Stomach smooth muscle (tissue), 2 donors: ENCODE measurements around the gene ORMDL2.
A peak's percentile ranks its signal among the peaks of the same experiment; 100 is the strongest.

Experiments
- H3K27ac ChIP-seq: one replicate; pipeline ENCODE4 v1.7.0; 2013; ENCODE audit warnings: mild to moderate bottlenecking, low read length, inconsistent platforms
- H3K27me3 ChIP-seq, 2 donors: one replicate each; pipeline ENCODE4 v1.7.0; 2013; ENCODE audit warnings: low read length in 2 of 2; ENCODE audit not compliant: insufficient read depth in 2 of 2, control insufficient read depth in 1 of 2
- H3K36me3 ChIP-seq, 2 donors: one replicate each; pipeline ENCODE4 v1.7.0; 2013; ENCODE audit warnings: low read length in 2 of 2; ENCODE audit not compliant: control insufficient read depth in 2 of 2, insufficient read depth in 2 of 2
- H3K4me1 ChIP-seq: one replicate; pipeline ENCODE4 v1.7.0; 2013; ENCODE audit warnings: low read length; ENCODE audit not compliant: control insufficient read depth, insufficient read depth
- H3K4me3 ChIP-seq, 2 donors: one replicate each; pipeline ENCODE4 v1.7.0; 2013; ENCODE audit warnings: low read length in 2 of 2
- H3K9ac ChIP-seq, 2 donors: one replicate each; pipeline ENCODE4 v1.7.0; 2013; ENCODE audit warnings: low read length in 2 of 2, mild to moderate bottlenecking in 1 of 2
- H3K9me3 ChIP-seq, 2 donors: one replicate each; pipeline ENCODE4 v1.7.0; 2013; ENCODE audit warnings: low read length in 2 of 2; ENCODE audit not compliant: control insufficient read depth in 2 of 2
- donor health status: healthy.
- donor health status: Pancreatic carcinoma.

Gene ORMDL2

DNA sequence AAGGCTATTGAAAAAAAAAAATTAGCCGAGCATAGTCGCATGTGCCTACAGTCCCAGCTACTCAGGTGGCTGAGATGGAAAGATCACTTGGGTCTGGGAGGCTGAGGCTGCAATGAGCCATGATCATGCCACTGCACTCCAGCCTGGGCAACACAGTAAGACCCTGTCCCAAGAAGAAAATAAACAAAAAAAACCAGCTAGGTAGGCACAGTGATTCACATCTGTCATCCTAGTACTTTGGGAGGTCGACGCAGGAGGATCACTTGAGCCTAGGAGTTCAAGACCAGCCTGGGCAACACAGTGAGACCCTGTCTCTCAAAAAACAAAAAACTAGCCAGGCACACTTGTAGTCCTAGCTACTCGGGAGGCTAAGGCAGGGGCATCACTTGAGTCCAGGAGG, 8.6 kb upstream of the ORMDL2 start:
- no peak overlapping the region for H3K9ac ChIP-seq
- peaks cover 7% of the 10 kb centered on the region in 2 donors for H3K36me3 ChIP-seq

DNA sequence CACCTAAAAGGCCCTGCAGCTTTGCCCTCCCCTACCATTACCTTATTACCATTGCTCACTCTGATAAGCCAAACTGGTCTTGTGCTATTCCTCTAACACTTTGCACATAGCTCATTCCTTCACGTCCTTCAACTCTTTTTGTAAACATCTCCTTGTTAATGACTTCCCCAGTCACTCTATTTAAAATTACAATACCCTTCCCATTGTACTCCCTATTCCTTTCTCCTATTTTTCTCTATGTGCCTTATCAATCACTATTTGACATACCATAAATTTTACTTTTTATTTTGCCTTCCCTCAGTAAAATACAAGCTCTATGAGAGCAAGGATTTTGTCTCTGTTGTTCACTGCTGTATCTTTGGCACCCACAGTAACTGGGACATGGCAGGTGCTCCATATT, 5.8 kb upstream of the ORMDL2 start:
- H3K27me3 ChIP-seq: no peaks in the 10 kb centered on the region
- H3K36me3 ChIP-seq: peaks cover 7% of the 10 kb centered on the region in 2 donors
- H3K27ac ChIP-seq: no peak overlapping the region
- H3K4me3 ChIP-seq: no peak overlapping the region
- no peak overlapping the region for H3K9ac ChIP-seq
- peaks cover 7% of the 10 kb centered on the region for H3K4me1 ChIP-seq
- no peaks in the 10 kb centered on the region for H3K9me3 ChIP-seq

More for the DNA sequence above, 8.6 kb upstream of the ORMDL2 start:
- H3K9me3 ChIP-seq: no peaks in the 10 kb centered on the region
- no peak overlapping the region for H3K4me3 ChIP-seq
- no peaks in the 10 kb centered on the region for H3K27me3 ChIP-seq
- H3K27ac ChIP-seq: no peak overlapping the region
- no peaks in the 10 kb centered on the region for H3K4me1 ChIP-seq

DNA sequence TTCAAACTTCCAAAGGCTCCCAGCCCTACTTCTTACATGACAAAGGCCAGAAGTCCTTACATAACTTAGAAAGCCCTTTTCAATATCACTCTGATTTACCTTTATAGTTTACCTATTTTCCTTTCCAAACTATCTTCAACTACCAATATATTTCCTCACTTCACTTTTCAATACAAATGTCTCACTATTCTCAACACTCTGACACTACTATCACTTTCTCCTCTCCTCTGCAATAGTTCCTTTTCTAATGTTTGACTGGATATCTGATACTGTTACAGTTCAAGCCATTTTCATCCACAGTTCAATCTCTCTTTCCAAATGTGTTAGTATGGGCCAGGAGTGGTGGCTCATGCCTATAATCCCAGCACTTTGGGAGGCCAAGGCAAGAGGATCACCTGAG, 3.6 kb upstream of the ORMDL2 start:
- Histone ChIP-seq H3K4me3 (no peak overlapping the region), H3K9ac (no peak overlapping the region), H3K36me3 (peaks cover 0 to 1% of the 10 kb centered on the region in 2 donors), H3K9me3 (no peaks in the 10 kb centered on the region), H3K27me3 (no peaks in the 10 kb centered on the region), H3K4me1 (peaks cover 15% of the 10 kb centered on the region), H3K27ac (no peak overlapping the region)

DNA sequence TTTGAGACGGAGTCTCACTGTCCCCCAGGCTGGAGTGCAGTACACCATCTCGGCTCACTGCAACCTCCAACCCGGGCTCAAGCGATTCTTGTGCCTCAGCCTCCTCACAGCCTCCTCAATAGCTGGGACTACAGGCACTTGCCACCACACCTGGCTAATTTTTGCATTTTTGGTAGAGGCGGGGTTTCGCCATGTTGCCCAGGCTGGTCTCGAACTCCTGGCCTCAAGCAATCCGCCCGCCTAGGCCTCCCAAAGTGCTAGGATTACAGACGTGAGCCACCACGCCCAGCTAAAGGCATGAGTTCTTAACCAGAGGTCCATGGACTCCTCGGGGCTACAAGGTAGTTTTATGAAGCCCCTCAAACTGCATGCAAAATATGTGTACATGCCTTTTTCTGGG, 2.4 kb upstream of the ORMDL2 start:
- Histone ChIP-seq H3K9me3 (no peaks in the 10 kb centered on the region), H3K36me3 (peaks cover 8 to 9% of the 10 kb centered on the region in 2 donors), H3K4me3 (no peak overlapping the region), H3K27me3 (no peaks in the 10 kb centered on the region), H3K9ac (no peak overlapping the region), H3K27ac (no peak overlapping the region), H3K4me1 (peaks cover 15% of the 10 kb centered on the region)

DNA sequence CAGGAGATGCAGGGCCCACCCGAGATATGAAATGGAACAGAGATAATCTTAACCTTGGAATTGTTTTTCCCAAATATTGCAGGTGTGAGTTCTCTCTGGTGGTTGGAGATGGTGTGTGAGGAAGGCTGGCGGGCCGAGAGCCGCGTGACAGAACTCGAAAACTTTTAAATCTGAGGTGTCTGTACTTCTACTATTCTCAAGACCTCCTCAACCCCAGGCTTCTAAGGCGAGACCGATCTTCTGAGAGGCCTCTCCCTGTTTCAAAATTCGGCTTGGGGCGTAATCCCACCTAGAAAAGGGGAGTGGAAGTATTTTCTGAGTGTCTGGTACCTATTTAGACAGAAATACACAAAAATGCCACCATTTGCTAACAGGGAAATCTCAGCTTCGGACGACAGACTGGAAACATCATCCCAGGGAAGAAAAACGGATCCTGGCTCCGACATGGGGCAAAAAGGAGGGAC, 928 bp upstream of the ORMDL2 start:
- Histone ChIP-seq H3K9me3 (no peaks in the 10 kb centered on the region), H3K27ac (peak overlapping the region; percentile 89), H3K4me3 (peak overlapping the region; percentile 89 to 100), H3K4me1 (peaks cover 15% of the 10 kb centered on the region), H3K9ac (peak overlapping the region; percentile 89 to 97), H3K36me3 (peaks cover 14 to 20% of the 10 kb centered on the region in 2 donors), H3K27me3 (no peaks in the 10 kb centered on the region)

DNA sequence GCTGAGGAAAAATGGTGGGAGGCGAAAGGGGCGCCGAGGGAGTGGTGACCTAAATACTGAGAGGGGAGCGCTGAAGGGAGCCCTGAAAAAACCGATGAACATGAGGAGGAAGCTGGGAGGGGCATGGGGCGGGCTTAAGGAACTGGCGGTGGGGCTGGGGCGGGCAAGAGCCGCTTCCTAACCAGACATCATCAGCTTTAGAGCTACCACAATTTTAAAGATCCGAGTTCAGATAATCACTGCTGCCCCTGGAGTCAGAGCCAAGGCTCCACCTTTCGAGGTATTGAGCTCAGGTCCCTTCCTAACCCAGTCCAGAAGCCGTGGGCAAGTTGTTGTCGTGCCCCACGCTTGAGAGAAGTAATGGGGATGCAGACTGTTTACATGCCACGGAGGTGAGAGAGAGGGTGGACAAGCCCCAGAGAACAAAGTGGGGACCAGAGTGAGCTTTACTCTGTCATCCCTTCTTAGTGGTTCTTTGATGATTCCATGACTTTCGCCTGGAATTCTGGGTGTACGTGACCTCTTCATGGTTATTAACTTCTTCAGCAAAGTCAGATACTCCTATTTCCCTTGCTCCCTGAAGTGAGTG, 393 bp downstream of the ORMDL2 start:
- peaks cover 22 to 33% of the 10 kb centered on the region in 2 donors for H3K36me3 ChIP-seq
- peak overlapping the region; percentile 54 to 85 for H3K9ac ChIP-seq
- H3K27me3 ChIP-seq: no peaks in the 10 kb centered on the region

DNA sequence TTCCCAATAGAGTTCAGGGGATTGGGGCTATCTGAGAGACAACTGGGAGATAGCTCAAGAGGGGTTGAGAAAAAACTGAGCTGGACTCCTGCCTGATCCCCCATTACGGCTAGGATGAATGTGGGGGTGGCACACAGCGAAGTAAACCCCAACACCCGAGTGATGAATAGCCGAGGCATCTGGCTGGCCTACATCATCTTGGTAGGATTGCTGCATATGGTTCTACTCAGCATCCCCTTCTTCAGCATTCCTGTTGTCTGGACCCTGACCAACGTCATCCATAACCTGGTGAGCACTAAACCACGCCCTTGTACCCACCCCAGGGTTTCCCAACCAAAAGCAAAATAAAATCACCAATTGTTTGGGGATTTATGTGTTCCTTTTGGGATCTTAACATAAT, 1.0 kb downstream of the ORMDL2 start:
- H3K9me3 ChIP-seq: no peaks in the 10 kb centered on the region
- peaks cover 15% of the 10 kb centered on the region for H3K4me1 ChIP-seq
- H3K36me3 ChIP-seq: peaks cover 22 to 33% of the 10 kb centered on the region in 2 donors
- H3K9ac ChIP-seq: no peak overlapping the region
- no peaks in the 10 kb centered on the region for H3K27me3 ChIP-seq
- peak overlapping the region; percentile 89 for H3K27ac ChIP-seq
- H3K4me3 ChIP-seq: peak overlapping the region; percentile 89 to 100

More for the DNA sequence above, 393 bp downstream of the ORMDL2 start:
- Histone ChIP-seq H3K9me3 (no peaks in the 10 kb centered on the region), H3K27ac (peak overlapping the region; percentile 89), H3K4me3 (peak overlapping the region; percentile 89 to 100), H3K4me1 (peaks cover 15% of the 10 kb centered on the region)

DNA sequence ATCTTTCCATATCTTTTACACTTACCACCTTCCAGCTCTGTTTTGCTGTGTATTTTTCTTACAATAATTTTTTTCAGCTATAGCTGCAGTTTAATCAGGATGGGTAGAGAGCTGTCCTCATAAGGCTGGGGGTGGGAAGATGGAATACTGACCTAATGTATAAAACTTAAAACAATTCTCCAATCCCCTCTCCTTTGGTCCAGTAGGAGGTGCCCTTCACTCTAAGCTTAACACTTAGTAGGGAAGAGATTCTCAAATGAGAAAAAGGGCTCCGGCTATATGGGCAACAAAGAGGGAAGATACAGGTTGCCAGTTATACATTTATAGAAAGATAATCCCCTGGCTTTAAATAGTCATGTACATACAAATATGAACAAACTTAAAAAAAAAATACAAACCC, 2.8 kb downstream of the ORMDL2 start:
- H3K9me3 ChIP-seq: no peaks in the 10 kb centered on the region
- no peaks in the 10 kb centered on the region for H3K27me3 ChIP-seq
- peaks cover 10% of the 10 kb centered on the region for H3K4me1 ChIP-seq
- H3K4me3 ChIP-seq: no peak overlapping the region
- no peak overlapping the region for H3K27ac ChIP-seq
- H3K9ac ChIP-seq: no peak overlapping the region
- H3K36me3 ChIP-seq: peaks cover 22 to 33% of the 10 kb centered on the region in 2 donors

DNA sequence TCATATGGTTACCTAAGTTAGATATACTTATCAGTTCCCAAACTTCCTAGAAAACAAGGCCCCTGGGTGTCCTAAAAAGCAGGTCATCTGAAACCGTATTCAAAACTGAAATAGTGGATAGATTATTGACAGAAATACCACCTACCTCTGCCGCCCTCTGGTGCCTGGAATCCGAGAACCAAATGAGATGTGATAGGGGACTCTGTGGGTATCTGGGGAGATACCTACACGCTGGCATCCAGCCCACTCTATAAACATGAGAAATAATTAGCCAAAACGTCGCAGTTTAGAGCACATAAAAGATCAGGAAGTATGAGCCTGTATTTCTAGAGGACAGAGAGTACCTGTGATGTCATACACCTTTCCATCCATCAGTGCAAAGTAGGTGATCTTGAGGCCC, 4.4 kb downstream of the ORMDL2 start:
- Histone ChIP-seq H3K9ac (no peak overlapping the region), H3K36me3 (peaks cover 22 to 33% of the 10 kb centered on the region in 2 donors), H3K4me3 (no peak overlapping the region), H3K27ac (no peak overlapping the region), H3K4me1 (peaks cover 13% of the 10 kb centered on the region), H3K27me3 (no peaks in the 10 kb centered on the region), H3K9me3 (no peaks in the 10 kb centered on the region)

DNA sequence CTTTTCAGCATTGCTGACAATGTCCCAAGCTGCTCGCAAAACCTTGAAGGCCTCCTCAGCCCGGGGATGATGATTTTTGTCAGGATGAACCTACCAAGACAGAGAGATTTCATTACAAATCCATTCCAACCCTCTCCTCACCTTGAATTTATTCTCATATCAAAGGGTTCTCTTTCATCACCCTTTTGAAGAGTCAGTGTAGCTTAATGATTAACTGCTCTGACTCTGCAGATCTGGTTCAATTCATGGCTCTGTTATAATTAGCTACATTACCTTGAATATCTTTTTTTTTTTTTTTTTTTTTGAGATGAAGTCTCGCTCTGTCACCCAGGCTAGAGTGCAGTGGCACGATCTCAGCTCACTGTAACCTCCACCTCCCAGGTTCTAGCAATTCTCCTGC, 5.6 kb downstream of the ORMDL2 start:
- Histone ChIP-seq H3K27me3 (no peaks in the 10 kb centered on the region), H3K9ac (no peak overlapping the region), H3K27ac (no peak overlapping the region), H3K9me3 (no peaks in the 10 kb centered on the region), H3K4me3 (no peak overlapping the region), H3K4me1 (peaks cover 19% of the 10 kb centered on the region), H3K36me3 (peaks cover 22 to 33% of the 10 kb centered on the region in 2 donors)

DNA sequence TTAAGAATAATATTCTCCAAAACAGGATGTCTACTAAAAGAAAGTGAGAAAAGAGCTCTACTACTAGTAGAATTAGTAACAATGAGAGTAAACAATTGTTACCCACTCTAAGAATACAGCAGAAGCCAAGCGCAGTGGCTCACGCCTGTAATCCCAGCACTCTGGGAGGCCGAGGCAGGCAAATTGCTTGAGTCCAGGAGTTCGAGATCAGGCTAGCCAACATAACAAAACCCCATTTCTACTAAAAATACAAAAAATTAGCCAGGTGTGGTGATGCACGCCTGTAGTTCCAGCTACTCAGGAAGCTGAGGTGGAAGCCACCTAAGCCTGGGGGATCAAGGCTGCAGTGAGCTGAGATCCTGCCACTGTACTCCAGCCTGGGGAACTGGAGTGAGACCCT, 6.9 kb downstream of the ORMDL2 start:
- no peak overlapping the region for H3K4me3 ChIP-seq
- peaks cover 20 to 31% of the 10 kb centered on the region in 2 donors for H3K36me3 ChIP-seq
- peaks cover 15% of the 10 kb centered on the region for H3K4me1 ChIP-seq
- no peak overlapping the region for H3K9ac ChIP-seq
- H3K9me3 ChIP-seq: no peaks in the 10 kb centered on the region
- no peak overlapping the region for H3K27ac ChIP-seq
- H3K27me3 ChIP-seq: no peaks in the 10 kb centered on the region
